ENCODE results near the gene MACROD1. TPM values are rescaled to one million over a fixed set of nuclear protein-coding genes. Genes with fewer than 3 reads are reported as not detected.
A peak's percentile ranks its signal among the peaks of the same experiment; 100 is the strongest.

MACROD1 gene
- total RNA-seq, 2 experiments from 2014 or later: 14.4 to 14.6 TPM

- ChIA-PET CTCF (interaction anchor here (0.5 to 4.3 kb wide), 18 partner anchors 11 to 385 kb away, joined by 3 to 82 read pairs (median 4); partner anchors contain the start of genes PRDX5 and TRMT112), POLR2A (interaction anchor here (0.6 to 0.9 kb wide), 3 partner anchors 13 to 180 kb away, joined by 3 to 5 read pairs (median 3); no protein-coding TSS in a partner anchor)
- H3K27me3 Mint-ChIP-seq (ENCODE audit: low read depth): peaks cover 7% of the 10 kb centered on the region
- ATAC-seq (no peak), DNase-seq (no peak)
- H3K4me3 Mint-ChIP-seq: no peak overlapping the region
- peaks cover 16% of the 10 kb centered on the region for H3K36me3 Mint-ChIP-seq (ENCODE audit: low read depth)
- H3K9me3 Mint-ChIP-seq (ENCODE audit: insufficient read depth): no peaks in the 10 kb centered on the region
- H3K27ac Mint-ChIP-seq: no peak overlapping the region
- H3K4me1 Mint-ChIP-seq (ENCODE audit: low read depth): peaks cover 24% of the 10 kb centered on the region
Measured at GRCh38 chr11:64001484-64002420, 164.2 kb downstream of the MACROD1 start.

GRCh38 chr11:64000740-64001483, 165.0 kb downstream of the MACROD1 start:
- Mint-ChIP-seq H3K9me3 (ENCODE audit: insufficient read depth) (no peaks in the 10 kb centered on the region), H3K4me1 (ENCODE audit: low read depth) (peaks cover 24% of the 10 kb centered on the region), H3K27ac (no peak overlapping the region)

GRCh38 chr11:64000026-64000739, 165.7 kb downstream of the MACROD1 start:
- Mint-ChIP-seq H3K9me3 (ENCODE audit: insufficient read depth) (no peaks in the 10 kb centered on the region), H3K27ac (no peak overlapping the region)

More at GRCh38 chr11:64000740-64001483, 165.0 kb downstream of the MACROD1 start:
- no peak for ATAC-seq
- peak overlapping the region; percentile 18 for H3K4me3 Mint-ChIP-seq
- no peak for DNase-seq
- peaks cover 18% of the 10 kb centered on the region for H3K36me3 Mint-ChIP-seq (ENCODE audit: low read depth)
- ChIA-PET POLR2A (interaction anchor here (0.8 to 0.9 kb wide), 3 partner anchors 12 to 147 kb away, joined by 3 to 5 read pairs (median 3); no protein-coding TSS in a partner anchor), CTCF (interaction anchor here (0.8 to 4.3 kb wide), 31 partner anchors 10 to 319 kb away, joined by 3 to 82 read pairs (median 4); partner anchors contain the start of genes FERMT3, MACROD1, OTUB1 and PRDX5)
- no peaks in the 10 kb centered on the region for H3K27me3 Mint-ChIP-seq (ENCODE audit: low read depth)

GRCh38 chr11:63999349-64000025, 166.4 kb downstream of the MACROD1 start:
- ChIA-PET POLR2A (interaction anchor here (0.8 to 1.4 kb wide), 2 partner anchors 11 to 14 kb away, joined by 3 to 4 read pairs; partner anchors contain the start of gene OTUB1), CTCF (interaction anchor here (0.6 to 4.3 kb wide), 19 partner anchors 9 to 979 kb away, joined by 3 to 82 read pairs (median 4); partner anchors contain the start of genes FERMT3, MACROD1, OTUB1 and PRDX5)
- DNase-seq (peak; percentile 42), ATAC-seq (peak; percentile 43)
- no peak overlapping the region for H3K27ac Mint-ChIP-seq
- H3K4me3 Mint-ChIP-seq: no peak overlapping the region
- H3K4me1 Mint-ChIP-seq (ENCODE audit: low read depth): peaks cover 26% of the 10 kb centered on the region
- peaks cover 28% of the 10 kb centered on the region for H3K36me3 Mint-ChIP-seq (ENCODE audit: low read depth)
- no peaks in the 10 kb centered on the region for H3K27me3 Mint-ChIP-seq (ENCODE audit: low read depth)
- H3K9me3 Mint-ChIP-seq (ENCODE audit: insufficient read depth): no peaks in the 10 kb centered on the region

More at GRCh38 chr11:64000026-64000739, 165.7 kb downstream of the MACROD1 start:
- H3K4me1 Mint-ChIP-seq (ENCODE audit: low read depth): peaks cover 26% of the 10 kb centered on the region
- no peaks in the 10 kb centered on the region for H3K27me3 Mint-ChIP-seq (ENCODE audit: low read depth)
- DNase-seq (peak; percentile 76), ATAC-seq (peak; percentile 85)
- POLR2A ChIA-PET: interaction anchor here (0.8 to 1.4 kb wide), 3 partner anchors 12 to 148 kb away, joined by 3 to 4 read pairs (median 3); partner anchors contain the start of gene OTUB1
- H3K4me3 Mint-ChIP-seq: no peak overlapping the region
- H3K36me3 Mint-ChIP-seq (ENCODE audit: low read depth): peaks cover 21% of the 10 kb centered on the region
- CTCF ChIA-PET: interaction anchor here (0.6 to 4.3 kb wide), 37 partner anchors 9 to 979 kb away, joined by 3 to 82 read pairs (median 4); partner anchors contain the start of genes FERMT3, MACROD1, OTUB1 and PRDX5

- Mint-ChIP-seq H3K27ac (no peak overlapping the region), H3K36me3 (ENCODE audit: low read depth) (peaks cover 31% of the 10 kb centered on the region), H3K27me3 (ENCODE audit: low read depth) (no peaks in the 10 kb centered on the region), H3K4me1 (ENCODE audit: low read depth) (peaks cover 26% of the 10 kb centered on the region), H3K9me3 (ENCODE audit: insufficient read depth) (no peaks in the 10 kb centered on the region), H3K4me3 (no peak overlapping the region)
- ATAC-seq: no peak
- CTCF ChIA-PET: interaction anchor here (1.1 to 4.3 kb wide), 10 partner anchors 8 to 187 kb away, joined by 3 to 82 read pairs (median 9); partner anchors contain the start of genes OTUB1 and STIP1
- POLR2A ChIA-PET: interaction anchor here (0.5 to 1.6 kb wide), 4 partner anchors 10 to 341 kb away, joined by 3 to 6 read pairs (median 4); partner anchors contain the start of genes CCDC88B and OTUB1
- no peak for DNase-seq
Measured at GRCh38 chr11:63998558-63999348, 167.2 kb downstream of the MACROD1 start.

GRCh38 chr11:63997801-63998337, 168.0 kb downstream of the MACROD1 start:
- ChIA-PET POLR2A (interaction anchor here (1.1 to 1.6 kb wide), 2 partner anchors 10 to 12 kb away, joined by 3 to 6 read pairs; no protein-coding TSS in a partner anchor), CTCF (no interaction called here)
- H3K36me3 Mint-ChIP-seq (ENCODE audit: low read depth): peaks cover 36% of the 10 kb centered on the region
- DNase-seq: no peak
- H3K27ac Mint-ChIP-seq: no peak overlapping the region
- ATAC-seq: no peak
- H3K9me3 Mint-ChIP-seq (ENCODE audit: insufficient read depth): no peaks in the 10 kb centered on the region
- no peak overlapping the region for H3K4me3 Mint-ChIP-seq
- no peaks in the 10 kb centered on the region for H3K27me3 Mint-ChIP-seq (ENCODE audit: low read depth)
- peaks cover 32% of the 10 kb centered on the region for H3K4me1 Mint-ChIP-seq (ENCODE audit: low read depth)

- peaks cover 36% of the 10 kb centered on the region for H3K36me3 Mint-ChIP-seq (ENCODE audit: low read depth)
- DNase-seq (no peak), ATAC-seq (no peak)
- no peak overlapping the region for H3K4me3 Mint-ChIP-seq
- ChIA-PET POLR2A (interaction anchor here (1.1 to 1.6 kb wide), 2 partner anchors 9 to 12 kb away, joined by 3 to 6 read pairs; no protein-coding TSS in a partner anchor), CTCF (no interaction called here)
- H3K9me3 Mint-ChIP-seq (ENCODE audit: insufficient read depth): no peaks in the 10 kb centered on the region
- no peaks in the 10 kb centered on the region for H3K27me3 Mint-ChIP-seq (ENCODE audit: low read depth)
- peaks cover 33% of the 10 kb centered on the region for H3K4me1 Mint-ChIP-seq (ENCODE audit: low read depth)
- H3K27ac Mint-ChIP-seq: no peak overlapping the region
Measured at GRCh38 chr11:63997104-63997700, 168.7 kb downstream of the MACROD1 start.

GRCh38 chr11:63996512-63996911, 169.4 kb downstream of the MACROD1 start:
- Mint-ChIP-seq H3K36me3 (ENCODE audit: low read depth) (peaks cover 41% of the 10 kb centered on the region), H3K27me3 (ENCODE audit: low read depth) (no peaks in the 10 kb centered on the region), H3K4me3 (no peak overlapping the region), H3K9me3 (ENCODE audit: insufficient read depth) (no peaks in the 10 kb centered on the region), H3K4me1 (ENCODE audit: low read depth) (peaks cover 26% of the 10 kb centered on the region), H3K27ac (no peak overlapping the region)
- CTCF ChIA-PET: interaction anchor here (1.3 kb wide), 1 partner anchor 151 kb away, joined by 3 read pairs; no protein-coding TSS in a partner anchor
- POLR2A ChIA-PET: no interaction called here
- ATAC-seq: no peak
- no peak for DNase-seq

GRCh38 chr11:63993993-63994392, 171.9 kb downstream of the MACROD1 start:
- Mint-ChIP-seq H3K4me1 (ENCODE audit: low read depth) (peaks cover 21% of the 10 kb centered on the region), H3K4me3 (no peak overlapping the region), H3K27ac (peak overlapping the region; percentile 49), H3K9me3 (ENCODE audit: insufficient read depth) (no peaks in the 10 kb centered on the region), H3K27me3 (ENCODE audit: low read depth) (no peaks in the 10 kb centered on the region), H3K36me3 (ENCODE audit: low read depth) (peaks cover 59% of the 10 kb centered on the region)
- ChIA-PET CTCF (interaction anchor here (1.1 kb wide), 1 partner anchor 151 kb away, joined by 4 read pairs; no protein-coding TSS in a partner anchor), POLR2A (interaction anchor here (1.1 kb wide), 1 partner anchor 37 kb away, joined by 4 read pairs; no protein-coding TSS in a partner anchor)
- DNase-seq (no peak), ATAC-seq (no peak)
